ENCODE results near the gene LAMA5. TPM values are rescaled to one million over a fixed set of nuclear protein-coding genes. Genes with fewer than 3 reads are reported as not detected.

The LAMA5 gene
- total RNA-seq, 1 experiment from 2014 or later: 28.3 TPM

DNA sequence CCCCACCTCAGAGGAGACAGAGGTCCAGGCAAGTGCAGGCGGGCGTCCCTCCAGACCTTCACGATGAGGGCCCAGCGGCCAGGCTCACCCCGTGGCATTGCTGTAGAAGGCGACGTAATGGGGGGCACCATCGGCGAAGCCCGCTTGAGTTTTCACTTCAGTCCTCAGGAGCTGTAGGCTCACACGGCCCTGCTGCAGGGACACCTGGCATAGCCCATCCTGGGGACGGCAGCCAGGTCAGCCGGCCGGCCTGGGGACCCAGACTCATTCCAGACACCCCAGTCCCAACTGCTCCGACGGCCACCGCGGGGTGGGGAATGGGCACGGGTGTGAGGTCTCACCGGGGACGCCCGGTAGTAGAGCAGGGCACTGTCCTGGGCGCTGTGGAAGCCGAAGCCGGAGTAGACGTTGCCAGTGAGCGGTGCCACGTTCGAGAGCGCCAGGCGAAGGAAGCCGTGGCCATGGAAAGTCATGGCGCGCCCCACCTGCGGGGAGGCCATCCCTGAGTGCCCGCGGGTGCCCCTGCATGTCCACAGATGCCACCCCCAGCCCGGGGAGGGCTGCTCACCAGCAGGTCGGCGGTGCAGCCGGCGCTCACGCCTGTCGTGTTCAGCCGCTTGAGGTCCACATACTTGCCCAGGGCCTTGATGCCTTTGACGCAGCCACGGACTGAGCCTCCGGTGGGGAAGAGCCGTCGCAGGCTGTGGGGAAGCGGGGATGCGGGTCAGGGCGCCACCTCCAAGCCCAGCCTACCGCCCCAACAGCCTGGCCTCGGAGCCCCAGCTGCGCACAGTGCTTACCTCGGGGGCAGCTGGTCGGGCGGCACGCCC is 55.1 kb downstream of the LAMA5 start:
- in situ Hi-C loops (cut with HindIII; ENCODE audit: low sequenced_read_pairs): no loop called here
- DNase-seq (ENCODE audit: low spot score): no peak

DNA sequence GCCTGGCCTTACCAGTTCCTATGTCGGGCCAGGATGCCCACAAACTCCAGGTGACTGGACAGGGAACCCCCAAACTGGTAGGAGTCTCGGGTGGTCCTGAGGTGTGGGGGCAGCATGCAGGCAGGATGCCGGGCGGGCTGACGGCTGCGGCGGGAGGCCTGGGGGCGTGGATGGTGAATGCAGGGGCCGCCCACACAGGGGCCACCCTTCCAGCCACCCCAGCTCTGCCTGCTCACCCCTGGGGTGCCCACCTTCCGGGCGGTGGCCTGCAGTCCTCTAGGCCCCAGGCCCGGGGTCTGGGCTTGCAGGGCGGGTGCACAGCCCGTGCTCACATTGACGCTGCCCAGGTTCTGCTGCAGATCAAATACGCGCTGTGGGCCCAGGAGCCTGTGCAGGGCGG is 56.0 kb downstream of the LAMA5 start:
- in situ Hi-C loops (cut with HindIII; ENCODE audit: low sequenced_read_pairs): no loop called here
- no peak for DNase-seq (ENCODE audit: low spot score)

DNA sequence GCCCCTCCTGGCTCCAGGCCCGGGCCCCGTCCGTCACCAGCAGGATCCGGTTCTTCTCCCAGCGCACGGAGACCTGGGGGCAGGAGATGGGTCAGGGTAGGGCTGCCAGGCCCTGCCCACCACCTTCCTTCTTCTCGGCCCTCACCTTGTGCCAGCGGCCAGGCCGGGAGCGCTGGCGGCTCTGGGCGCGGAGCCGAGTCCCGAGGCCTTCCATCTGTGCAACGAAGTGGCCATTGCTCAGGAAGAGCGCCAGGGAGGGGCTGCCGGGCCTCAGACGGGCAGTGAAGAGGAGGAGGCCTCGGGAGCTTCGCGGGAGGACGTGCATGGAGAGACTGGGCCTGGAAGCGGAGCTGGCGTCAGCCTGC is 56.4 kb downstream of the LAMA5 start:
- in situ Hi-C loops (cut with HindIII; ENCODE audit: low sequenced_read_pairs): no loop called here
- DNase-seq (ENCODE audit: low spot score): peak; percentile 93

GRCh38 chr20:62309947-62310756 is 57.0 kb downstream of the LAMA5 start:
- DNase-seq (ENCODE audit: low spot score): no peak
- in situ Hi-C loops (cut with HindIII; ENCODE audit: low sequenced_read_pairs): no loop called here

GRCh38 chr20:62309198-62309944 is 57.7 kb downstream of the LAMA5 start:
- no peak for DNase-seq (ENCODE audit: low spot score)
- in situ Hi-C loops (cut with HindIII; ENCODE audit: low sequenced_read_pairs): no loop called here

DNA sequence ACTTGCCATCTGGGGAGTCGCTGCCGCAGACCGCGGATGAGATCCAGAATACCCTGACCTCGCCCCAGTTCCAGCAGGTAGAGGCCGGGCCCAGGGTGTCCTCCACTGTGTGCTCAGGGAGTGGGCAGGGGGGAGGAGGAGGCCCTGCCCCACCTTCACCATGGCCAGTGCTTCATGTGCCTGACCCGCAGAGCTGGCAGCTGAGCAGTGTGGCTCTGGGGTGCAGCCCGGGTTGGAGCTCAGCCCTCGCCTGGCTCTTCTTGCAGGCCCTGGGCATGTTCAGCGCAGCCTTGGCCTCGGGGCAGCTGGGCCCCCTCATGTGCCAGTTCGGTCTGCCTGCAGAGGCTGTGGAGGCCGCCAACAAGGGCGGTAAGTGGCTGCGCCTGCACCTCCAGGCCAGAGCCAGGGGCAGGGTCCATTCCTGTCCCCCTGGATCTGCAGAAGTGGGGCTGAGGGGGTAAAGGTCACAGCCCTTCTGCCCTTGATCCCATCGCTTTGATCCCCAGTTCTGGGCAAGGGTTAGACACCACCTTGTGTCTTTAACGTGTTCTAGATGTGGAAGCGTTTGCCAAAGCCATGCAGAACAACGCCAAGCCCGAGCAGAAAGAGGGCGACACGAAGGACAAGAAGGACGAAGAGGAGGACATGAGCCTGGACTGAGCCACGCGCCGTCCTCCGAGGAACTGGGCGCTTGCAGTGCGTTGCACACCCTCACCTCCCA is 58.9 kb downstream of the LAMA5 start:
- DNase-seq (ENCODE audit: low spot score): peak; percentile 92
- in situ Hi-C loops (cut with HindIII; ENCODE audit: low sequenced_read_pairs): no loop called here

DNA sequence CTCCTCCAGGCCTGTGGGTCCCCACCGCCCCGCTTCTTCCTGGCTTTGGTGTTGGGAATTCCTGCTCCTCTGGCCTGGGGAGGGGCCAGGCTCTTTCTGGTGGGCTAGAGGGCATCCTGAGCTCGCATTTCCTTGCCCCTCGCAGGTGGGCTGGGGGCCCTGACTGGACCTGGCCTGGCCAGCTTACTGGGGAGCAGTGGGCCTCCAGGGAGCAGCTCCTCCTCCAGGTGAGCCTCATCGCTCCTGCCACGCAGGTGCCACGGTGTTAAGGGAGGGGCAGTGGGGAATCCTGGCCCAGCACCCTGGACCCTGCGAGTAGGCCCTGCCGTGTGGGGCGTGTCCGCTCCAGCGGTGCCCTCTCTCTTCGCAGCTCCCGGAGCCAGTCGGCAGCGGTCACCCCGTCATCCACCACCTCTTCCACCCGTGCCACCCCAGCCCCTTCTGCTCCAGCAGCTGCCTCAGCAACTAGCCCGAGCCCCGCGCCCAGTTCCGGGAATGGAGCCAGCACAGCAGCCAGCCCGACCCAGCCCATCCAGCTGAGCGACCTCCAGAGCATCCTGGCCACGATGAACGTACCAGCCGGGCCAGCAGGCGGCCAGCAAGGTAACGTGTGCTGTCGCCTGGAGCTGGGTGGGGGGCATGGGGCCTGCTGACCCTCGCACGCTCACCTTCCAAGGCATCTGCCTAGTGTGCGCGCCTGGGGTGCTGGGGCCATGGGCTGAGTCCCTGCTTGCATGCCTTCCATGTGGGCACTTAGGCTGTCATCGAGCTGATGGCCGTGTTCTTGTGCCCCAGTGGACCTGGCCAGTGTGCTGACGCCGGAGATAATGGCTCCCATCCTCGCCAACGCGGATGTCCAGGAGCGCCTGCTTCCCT is 59.6 kb downstream of the LAMA5 start:
- in situ Hi-C loops (cut with HindIII; ENCODE audit: low sequenced_read_pairs): no loop called here
- no peak for DNase-seq (ENCODE audit: low spot score)

- in situ Hi-C loops (cut with HindIII; ENCODE audit: low sequenced_read_pairs): no loop called here
- DNase-seq (ENCODE audit: low spot score): no peak
These were observed 60.5 kb downstream of the LAMA5 start for GRCh38 chr20:62306414-62307187.

- no peak for DNase-seq (ENCODE audit: low spot score)
- in situ Hi-C loops (cut with HindIII; ENCODE audit: low sequenced_read_pairs): no loop called here
These were observed 61.2 kb downstream of the LAMA5 start for GRCh38 chr20:62305765-62306413.

GRCh38 chr20:62305149-62305764 is 61.9 kb downstream of the LAMA5 start:
- in situ Hi-C loops (cut with HindIII; ENCODE audit: low sequenced_read_pairs): no loop called here
- no peak for DNase-seq (ENCODE audit: low spot score)

GRCh38 chr20:62304331-62305148 is 62.6 kb downstream of the LAMA5 start:
- in situ Hi-C loops (cut with HindIII; ENCODE audit: low sequenced_read_pairs): no loop called here
- no peak for DNase-seq (ENCODE audit: low spot score)

- DNase-seq (ENCODE audit: low spot score): no peak
- in situ Hi-C loops (cut with HindIII; ENCODE audit: low sequenced_read_pairs): no loop called here
These were observed 63.5 kb downstream of the LAMA5 start for GRCh38 chr20:62303340-62304226.

DNA sequence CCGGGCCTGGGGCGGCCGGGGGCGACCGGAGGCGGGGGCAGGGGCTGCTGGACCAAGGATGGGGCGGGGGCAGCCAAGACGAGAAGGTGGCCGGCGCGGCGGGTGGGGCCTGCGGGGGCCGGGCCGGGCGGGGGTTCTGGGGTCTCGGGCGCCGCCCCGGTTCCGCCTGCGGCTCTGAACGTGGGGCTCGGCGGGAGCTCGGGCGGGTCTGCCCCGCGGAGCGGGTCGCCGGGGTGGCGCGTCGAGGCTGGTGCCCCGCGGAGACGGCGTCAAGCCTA is 64.1 kb downstream of the LAMA5 start:
- DNase-seq (ENCODE audit: low spot score): no peak
- in situ Hi-C loops (cut with HindIII; ENCODE audit: low sequenced_read_pairs): no loop called here

DNA sequence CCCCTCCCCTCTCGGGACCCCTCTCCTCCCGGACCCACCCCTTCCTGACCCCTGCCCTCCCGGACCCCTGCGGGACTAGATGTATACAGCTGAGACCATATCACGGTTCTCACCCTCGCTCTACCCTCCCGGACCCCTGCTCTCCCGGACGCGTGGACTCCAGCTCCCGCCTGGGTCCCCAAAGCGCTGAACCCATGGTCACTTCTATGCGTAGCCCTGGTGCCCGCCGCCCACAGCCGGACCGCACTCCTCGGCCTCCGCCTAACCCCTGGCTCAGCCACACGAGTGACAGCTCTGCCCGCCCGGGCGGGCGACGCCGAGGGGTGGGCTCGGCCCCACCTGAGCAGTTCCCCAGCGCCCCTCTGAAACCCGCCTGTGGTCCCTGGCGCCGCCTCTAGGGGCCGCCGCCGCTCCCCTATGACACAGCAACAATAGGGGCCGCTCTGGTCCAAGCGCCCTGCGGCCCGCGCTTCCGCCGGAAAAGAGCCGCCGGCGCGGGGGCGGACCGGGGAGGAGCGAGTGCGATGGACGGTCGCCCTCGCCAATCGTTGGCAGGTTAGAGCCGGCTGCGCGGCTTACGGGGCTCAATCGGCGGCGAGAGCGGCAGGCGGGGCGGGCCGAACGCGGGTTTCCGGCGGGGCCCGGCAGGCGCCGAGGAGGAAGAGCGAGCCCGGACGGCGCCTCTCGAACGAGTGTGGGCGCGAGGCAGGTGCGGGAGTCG is 64.6 kb downstream of the LAMA5 start, which contains the start of gene ADRM1:
Gene ADRM1, plus strand, starts transcription at position 657 of the 721 bp plus-strand sequence. CDS start 572 bp downstream, outside the sequence.
- peak; percentile 95 for DNase-seq (ENCODE audit: low spot score)
- in situ Hi-C loops (cut with HindIII; ENCODE audit: low sequenced_read_pairs): no loop called here
